ENCODE data around the gene CARNS1.
A peak's percentile ranks its signal among the peaks of the same experiment; 100 is the strongest.
"Not testable (repeated sequence)": the region's sequence is repeated elsewhere in the genome, so short reads cannot be mapped to it uniquely, and the experiment has no call there.

The CARNS1 gene

GRCh38 chr11:67463680-67464410 is 48.4 kb downstream of the CARNS1 start:
- no peaks in the 10 kb centered on the region for H3K27me3 ChIP-seq (ENCODE audit: control insufficient read depth in 3 of 3, insufficient read depth in 3 of 3, low read depth in 1 of 3, low read length in 3 of 3)
- peak overlapping the region; percentile 38 for H3K14ac ChIP-seq (ENCODE audit: low read length)
- peaks cover 9 to 15% of the 10 kb centered on the region in 2 donors for H3K4me1 ChIP-seq (ENCODE audit: control insufficient read depth in 2 of 2, insufficient read depth in 1 of 2, low read depth in 1 of 2, low read length in 2 of 2)
- H2BK5ac ChIP-seq (ENCODE audit: low read length) = no peak overlapping the region
- no peak overlapping the region for H4K8ac ChIP-seq (ENCODE audit: low read depth, low read length)
- peak overlapping the region; percentile 58 for H2BK12ac ChIP-seq (ENCODE audit: low read length)
- H3K18ac ChIP-seq (ENCODE audit: low read length) = peak overlapping the region; percentile 83
- H2AFZ ChIP-seq (ENCODE audit: low read length) = peak overlapping the region; percentile 75
- peaks cover 0 to 1% of the 10 kb centered on the region in 2 donors for H3K9me3 ChIP-seq (replicated peaks in 1 of 2; ENCODE audit: control insufficient read depth in 2 of 2, insufficient read depth in 1 of 2, low read depth in 1 of 2, low read length in 2 of 2)
- H4K91ac ChIP-seq (ENCODE audit: low read depth, low read length, poor library complexity) = no peak overlapping the region
- peak overlapping the region; percentile 54 for H3K4me2 ChIP-seq (ENCODE audit: insufficient read depth, low read length, poor library complexity, severe bottlenecking)
- H2AK5ac ChIP-seq (ENCODE audit: low read depth, low read length) = peak overlapping the region; percentile 97
- WGBS, 2 donors (ENCODE audit: extremely low coverage in 2 of 2, insufficient read length in 2 of 2, insufficient replicate concordance in 1 of 2) = no CpG with 5 or more reads among the region's 20 CpGs
- no peak for DNase-seq (ENCODE audit: low spot score)
- H3K27ac ChIP-seq (replicated peaks; ENCODE audit: low read length) = no peak overlapping the region
- peak overlapping the region in 1 of 2 donors; percentile 37 for H3K4me3 ChIP-seq (ENCODE audit: low read length in 2 of 2)
- peaks cover 5% of the 10 kb centered on the region for H3K79me1 ChIP-seq (ENCODE audit: low read depth, low read length)
- peak overlapping the region; percentile 77 for H3K9ac ChIP-seq (ENCODE audit: low read depth, low read length, poor library complexity)
- peaks cover 0 to 11% of the 10 kb centered on the region in 2 donors for H3K36me3 ChIP-seq (replicated peaks in 1 of 2; ENCODE audit: control insufficient read depth in 2 of 2, insufficient read depth in 2 of 2, low read length in 2 of 2)
- H2BK15ac ChIP-seq (ENCODE audit: low read length) = no peak overlapping the region
- no peak overlapping the region for H3K4ac ChIP-seq (ENCODE audit: low read length)
- H2BK120ac ChIP-seq (ENCODE audit: low read depth, low read length) = peak overlapping the region; percentile 96
- H3K23ac ChIP-seq (ENCODE audit: low read depth, low read length, poor library complexity) = no peak overlapping the region

- peak overlapping the region; percentile 60 for H3K23ac ChIP-seq (ENCODE audit: low read depth, low read length, poor library complexity)
- peaks cover 0 to 11% of the 10 kb centered on the region in 2 donors for H3K36me3 ChIP-seq (replicated peaks in 1 of 2; ENCODE audit: control insufficient read depth in 2 of 2, insufficient read depth in 2 of 2, low read length in 2 of 2)
- H3K27me3 ChIP-seq (ENCODE audit: control insufficient read depth in 3 of 3, insufficient read depth in 3 of 3, low read depth in 1 of 3, low read length in 3 of 3) = no peaks in the 10 kb centered on the region
- peaks cover 11 to 15% of the 10 kb centered on the region in 2 donors for H3K4me1 ChIP-seq (ENCODE audit: control insufficient read depth in 2 of 2, insufficient read depth in 1 of 2, low read depth in 1 of 2, low read length in 2 of 2)
- peak; percentile 70 for DNase-seq (ENCODE audit: low spot score)
- WGBS, 2 donors (ENCODE audit: extremely low coverage in 2 of 2, insufficient read length in 2 of 2, insufficient replicate concordance in 1 of 2) = no CpG with 5 or more reads among the region's 56 CpGs
- H2BK15ac ChIP-seq (ENCODE audit: low read length) = peak overlapping the region; percentile 19
- peak overlapping the region; percentile 91 for H2BK5ac ChIP-seq (ENCODE audit: low read length)
- peak overlapping the region; percentile 90 for H3K4me2 ChIP-seq (ENCODE audit: insufficient read depth, low read length, poor library complexity, severe bottlenecking)
- peak overlapping the region; percentile 99 for H3K9ac ChIP-seq (ENCODE audit: low read depth, low read length, poor library complexity)
- no peak overlapping the region for H2BK12ac ChIP-seq (ENCODE audit: low read length)
- peak overlapping the region; percentile 58 to 93 for H3K4me3 ChIP-seq (ENCODE audit: low read length in 2 of 2)
- peak overlapping the region; percentile 56 for H3K14ac ChIP-seq (ENCODE audit: low read length)
- no peak overlapping the region for H2BK120ac ChIP-seq (ENCODE audit: low read depth, low read length)
- H3K4ac ChIP-seq (ENCODE audit: low read length) = peak overlapping the region; percentile 85
- peak overlapping the region; percentile 99 for H4K8ac ChIP-seq (ENCODE audit: low read depth, low read length)
- H3K18ac ChIP-seq (ENCODE audit: low read length) = peak overlapping the region; percentile 96
- peaks cover 5% of the 10 kb centered on the region for H3K79me1 ChIP-seq (ENCODE audit: low read depth, low read length)
- H2AK5ac ChIP-seq (ENCODE audit: low read depth, low read length) = peak overlapping the region; percentile 97
- H4K91ac ChIP-seq (ENCODE audit: low read depth, low read length, poor library complexity) = peak overlapping the region; percentile 87
- H3K27ac ChIP-seq (replicated peaks; ENCODE audit: low read length) = peak overlapping the region; percentile 61
- peak overlapping the region; percentile 83 for H2AFZ ChIP-seq (ENCODE audit: low read length)
- H3K9me3 ChIP-seq (replicated peaks in 1 of 2; ENCODE audit: control insufficient read depth in 2 of 2, insufficient read depth in 1 of 2, low read depth in 1 of 2, low read length in 2 of 2) = peaks cover 0 to 1% of the 10 kb centered on the region in 2 donors
These were observed 49.1 kb downstream of the CARNS1 start for GRCh38 chr11:67464411-67465188.

GRCh38 chr11:67465189-67465510 is 49.7 kb downstream of the CARNS1 start:
- H3K4ac ChIP-seq (ENCODE audit: low read length) = peak overlapping the region; percentile 85
- peak overlapping the region; percentile 90 for H3K4me2 ChIP-seq (ENCODE audit: insufficient read depth, low read length, poor library complexity, severe bottlenecking)
- H3K27ac ChIP-seq (replicated peaks; ENCODE audit: low read length) = peak overlapping the region; percentile 61

GRCh38 chr11:67465530-67465929 is 50.1 kb downstream of the CARNS1 start:
- peak overlapping the region; percentile 94 for H2AK5ac ChIP-seq (ENCODE audit: low read depth, low read length)
- H2BK5ac ChIP-seq (ENCODE audit: low read length); H3K9ac ChIP-seq (ENCODE audit: low read depth, low read length, poor library complexity); H3K27me3 ChIP-seq (ENCODE audit: control insufficient read depth in 3 of 3, insufficient read depth in 3 of 3, low read depth in 1 of 3, low read length in 3 of 3); H3K4ac ChIP-seq (ENCODE audit: low read length); H2BK12ac ChIP-seq (ENCODE audit: low read length); DNase-seq (ENCODE audit: low spot score); H2AFZ ChIP-seq (ENCODE audit: low read length); H3K23ac ChIP-seq (ENCODE audit: low read depth, low read length, poor library complexity); H3K18ac ChIP-seq (ENCODE audit: low read length); H2BK15ac ChIP-seq (ENCODE audit: low read length); H2BK120ac ChIP-seq (ENCODE audit: low read depth, low read length); H4K91ac ChIP-seq (ENCODE audit: low read depth, low read length, poor library complexity); H3K79me1 ChIP-seq (ENCODE audit: low read depth, low read length); H3K9me3 ChIP-seq (replicated peaks in 1 of 2; ENCODE audit: control insufficient read depth in 2 of 2, insufficient read depth in 1 of 2, low read depth in 1 of 2, low read length in 2 of 2); H3K27ac ChIP-seq (replicated peaks; ENCODE audit: low read length); H4K8ac ChIP-seq (ENCODE audit: low read depth, low read length); H3K14ac ChIP-seq (ENCODE audit: low read length): not testable (repeated sequence)
- peaks cover 0 to 11% of the 10 kb centered on the region in 2 donors for H3K36me3 ChIP-seq (replicated peaks in 1 of 2; ENCODE audit: control insufficient read depth in 2 of 2, insufficient read depth in 2 of 2, low read length in 2 of 2)
- H3K4me2 ChIP-seq (ENCODE audit: insufficient read depth, low read length, poor library complexity, severe bottlenecking) = peak overlapping the region; percentile 90
- H3K4me3 ChIP-seq (ENCODE audit: low read length in 2 of 2) = peak overlapping the region; percentile 58 to 93
- WGBS, 2 donors (ENCODE audit: extremely low coverage in 2 of 2, insufficient read length in 2 of 2, insufficient replicate concordance in 1 of 2) = no CpG with 5 or more reads among the region's 2 CpGs
- H3K4me1 ChIP-seq (ENCODE audit: control insufficient read depth in 2 of 2, insufficient read depth in 1 of 2, low read depth in 1 of 2, low read length in 2 of 2) = peaks cover 11 to 15% of the 10 kb centered on the region in 2 donors

More at GRCh38 chr11:67465189-67465510, 49.7 kb downstream of the CARNS1 start:
- DNase-seq (ENCODE audit: low spot score) = no peak
- H3K79me1 ChIP-seq (ENCODE audit: low read depth, low read length) = peaks cover 5% of the 10 kb centered on the region
- peaks cover 0 to 11% of the 10 kb centered on the region in 2 donors for H3K36me3 ChIP-seq (replicated peaks in 1 of 2; ENCODE audit: control insufficient read depth in 2 of 2, insufficient read depth in 2 of 2, low read length in 2 of 2)
- peaks cover 11 to 15% of the 10 kb centered on the region in 2 donors for H3K4me1 ChIP-seq (ENCODE audit: control insufficient read depth in 2 of 2, insufficient read depth in 1 of 2, low read depth in 1 of 2, low read length in 2 of 2)
- H3K9ac ChIP-seq (ENCODE audit: low read depth, low read length, poor library complexity) = peak overlapping the region; percentile 99
- H3K14ac ChIP-seq (ENCODE audit: low read length) = no peak overlapping the region
- H2AFZ ChIP-seq (ENCODE audit: low read length) = peak overlapping the region; percentile 83
- no peak overlapping the region for H3K23ac ChIP-seq (ENCODE audit: low read depth, low read length, poor library complexity)
- H2AK5ac ChIP-seq (ENCODE audit: low read depth, low read length) = peak overlapping the region; percentile 94
- H4K8ac ChIP-seq (ENCODE audit: low read depth, low read length) = no peak overlapping the region
- H2BK120ac ChIP-seq (ENCODE audit: low read depth, low read length) = no peak overlapping the region
- no peak overlapping the region for H2BK12ac ChIP-seq (ENCODE audit: low read length)
- H2BK15ac ChIP-seq (ENCODE audit: low read length) = peak overlapping the region; percentile 19
- H3K18ac ChIP-seq (ENCODE audit: low read length) = peak overlapping the region; percentile 96
- peaks cover 0 to 1% of the 10 kb centered on the region in 2 donors for H3K9me3 ChIP-seq (replicated peaks in 1 of 2; ENCODE audit: control insufficient read depth in 2 of 2, insufficient read depth in 1 of 2, low read depth in 1 of 2, low read length in 2 of 2)
- H3K4me3 ChIP-seq (ENCODE audit: low read length in 2 of 2) = peak overlapping the region; percentile 58 to 93
- H2BK5ac ChIP-seq (ENCODE audit: low read length) = peak overlapping the region; percentile 91
- WGBS, 2 donors (ENCODE audit: extremely low coverage in 2 of 2, insufficient read length in 2 of 2, insufficient replicate concordance in 1 of 2) = no CpG with 5 or more reads among the region's 3 CpGs
- no peaks in the 10 kb centered on the region for H3K27me3 ChIP-seq (ENCODE audit: control insufficient read depth in 3 of 3, insufficient read depth in 3 of 3, low read depth in 1 of 3, low read length in 3 of 3)
- peak overlapping the region; percentile 87 for H4K91ac ChIP-seq (ENCODE audit: low read depth, low read length, poor library complexity)

Data from neuronal stem cell (in vitro differentiated cells).